ENCODE data around the gene GYG2. TPM values are rescaled to one million over a fixed set of nuclear protein-coding genes. Genes with fewer than 3 reads are reported as not detected.

GYG2 gene
- total and polyA plus RNA-seq, 2 of the 13 experiments (the other 11 are each of a cell fraction or from before 2014, with no cell fraction given) = 20.0 to 24.3 TPM

DNA sequence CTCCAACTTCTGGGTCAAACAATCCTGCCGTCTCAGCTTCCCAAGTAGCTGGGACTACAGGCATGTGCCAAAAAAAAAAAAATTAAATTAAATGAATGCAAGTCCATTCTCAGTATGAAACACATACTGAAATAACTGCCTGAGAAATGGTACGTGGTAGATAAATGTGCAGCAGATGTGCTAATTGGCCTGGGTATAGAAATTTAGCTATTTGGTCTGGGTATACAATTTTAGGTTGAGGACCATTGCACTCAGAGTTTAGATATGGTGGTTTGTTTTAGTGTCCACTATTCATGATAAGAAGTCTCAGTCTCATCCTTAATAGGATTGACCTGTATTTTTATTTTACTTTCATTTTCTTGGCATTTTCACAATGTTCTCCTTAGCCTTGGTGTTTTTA, 9.2 kb downstream of the GYG2 start:
- Histone ChIP-seq H3K27ac (ENCODE audit: extremely low read length, insufficient read depth, low read length) (no peak overlapping the region), H3K9me3 (ENCODE audit: low read length) (no peaks in the 10 kb centered on the region), H3K4me2 (ENCODE audit: low read depth, low read length) (no peak overlapping the region), H3K79me2 (ENCODE audit: insufficient read depth, low read length) (no peaks in the 10 kb centered on the region), H3K9ac (ENCODE audit: insufficient read depth, low read depth, low read length) (no peak overlapping the region), H3K4me1 (ENCODE audit: insufficient read depth, low read length) (no peaks in the 10 kb centered on the region), H4K20me1 (ENCODE audit: insufficient read depth, low read length) (no peaks in the 10 kb centered on the region), H3K27me3 (ENCODE audit: control insufficient read depth in 1 of 2, insufficient read depth in 2 of 2, low read length in 2 of 2) (no peaks in the 10 kb centered on the region), H3K4me3 (replicated peaks in 1 of 3; ENCODE audit: insufficient read depth in 1 of 3, low read depth in 2 of 3, low read length in 3 of 3) (no peak overlapping the region), H2AFZ (ENCODE audit: low read length) (no peak overlapping the region), H3K36me3 (replicated peaks in 1 of 2; ENCODE audit: control insufficient read depth in 1 of 2, insufficient read depth in 2 of 2, low read length in 2 of 2) (peaks cover 0 to 1% of the 10 kb centered on the region in 2 experiments; a peak in 2 of 5 replicates)
- FAIRE-seq (peak; percentile 4), ATAC-seq (no peak), DNase-seq (ENCODE audit: low spot score) (no peak)
- intact Hi-C loops (cut with micrococcal nuclease; ENCODE audit: unreplicated experiment) (no loop called here), in situ Hi-C loops (cut with HindIII; ENCODE audit: extremely low pct_ligation_motif_present, low pct_unique_long_range_greater_than_20kb) (no loop called here)
- no TSS peak for BruUV-seq (replicated peaks)
- TF ChIP-seq SP140L (CRISPR knock-in tag; IDR thresholded peaks at IDR 0.05; ENCODE audit: borderline replicate concordance) = no peak
- peak; percentile 99 for TF ChIP-seq ZFP1 (CRISPR knock-in tag; IDR thresholded peaks at IDR 0.05)
- POLR2A ChIA-PET = no interaction called here
- CTCF ChIA-PET (ENCODE audit: low intra/inter-chr PET ratio, low total read pairs) = no interaction called here
- WGBS (ENCODE audit: low lambda C conversion rate) = 100% methylated on average over 2 of the region's 2 CpGs

GRCh38 chrX:2840961-2841360, 12.2 kb downstream of the GYG2 start:
- H3K27ac ChIP-seq (ENCODE audit: extremely low read length, insufficient read depth, low read length) = no peak overlapping the region
- whole genome bisulfite sequencing (ENCODE audit: low lambda C conversion rate) = 100% methylated on average over 1 of the region's 1 CpG
- no peaks in the 10 kb centered on the region for H3K27me3 ChIP-seq (ENCODE audit: control insufficient read depth in 1 of 2, insufficient read depth in 2 of 2, low read length in 2 of 2)
- no peaks in the 10 kb centered on the region for H4K20me1 ChIP-seq (ENCODE audit: insufficient read depth, low read length)
- intact Hi-C loops (cut with micrococcal nuclease; ENCODE audit: unreplicated experiment) = no loop called here
- POLR2A ChIA-PET = no interaction called here
- peaks cover 0 to 1% of the 10 kb centered on the region in 2 experiments; a peak in 2 of 5 replicates for H3K36me3 ChIP-seq (replicated peaks in 1 of 2; ENCODE audit: control insufficient read depth in 1 of 2, insufficient read depth in 2 of 2, low read length in 2 of 2)
- no peak overlapping the region for H3K4me2 ChIP-seq (ENCODE audit: low read depth, low read length)
- CTCF ChIA-PET (ENCODE audit: low intra/inter-chr PET ratio, low total read pairs) = no interaction called here
- H3K9me3 ChIP-seq (ENCODE audit: low read length) = no peaks in the 10 kb centered on the region
- no peak for FAIRE-seq
- H3K9ac ChIP-seq (ENCODE audit: insufficient read depth, low read depth, low read length) = no peak overlapping the region
- no peaks in the 10 kb centered on the region for H3K4me1 ChIP-seq (ENCODE audit: insufficient read depth, low read length)
- BruUV-seq (replicated peaks) = no TSS peak
- H3K79me2 ChIP-seq (ENCODE audit: insufficient read depth, low read length) = no peaks in the 10 kb centered on the region
- in situ Hi-C loops (cut with HindIII; ENCODE audit: extremely low pct_ligation_motif_present, low pct_unique_long_range_greater_than_20kb) = no loop called here
- DNase-seq (ENCODE audit: low spot score) = no peak
- H3K4me3 ChIP-seq (replicated peaks in 1 of 3; ENCODE audit: insufficient read depth in 1 of 3, low read depth in 2 of 3, low read length in 3 of 3) = no peak overlapping the region
- no peak for ATAC-seq
- H2AFZ ChIP-seq (ENCODE audit: low read length) = no peak overlapping the region
- TF ChIP-seq FOXP4 (CRISPR knock-in tag; IDR thresholded peaks at IDR 0.05) = no peak
- no peak for TF ChIP-seq DNMT3B (CRISPR knock-in tag; conservative IDR thresholded peaks at IDR 0.05)
- TF ChIP-seq ZKSCAN8 (CRISPR knock-in tag; IDR thresholded peaks at IDR 0.05; ENCODE audit: borderline replicate concordance) = no peak
- no peak for TF ChIP-seq ATF5 (CRISPR knock-in tag; IDR thresholded peaks at IDR 0.05; ENCODE audit: low read depth)
- TF ChIP-seq MIER3 (CRISPR knock-in tag; IDR thresholded peaks at IDR 0.05; ENCODE audit: borderline replicate concordance) = no peak
- no peak for TF ChIP-seq ZNF766 (CRISPR knock-in tag; IDR thresholded peaks at IDR 0.05; ENCODE audit: borderline replicate concordance)
- TF ChIP-seq MEF2D (CRISPR knock-in tag; IDR thresholded peaks at IDR 0.05) = no peak
- no peak for TF ChIP-seq KDM5B (CRISPR knock-in tag; IDR thresholded peaks at IDR 0.05; ENCODE audit: borderline replicate concordance)
- no peak for TF ChIP-seq FIP1L1 (IDR thresholded peaks at IDR 0.05; ENCODE audit: borderline replicate concordance, insufficient read depth, low read depth, low read length)
- TF ChIP-seq, protein P1, sequence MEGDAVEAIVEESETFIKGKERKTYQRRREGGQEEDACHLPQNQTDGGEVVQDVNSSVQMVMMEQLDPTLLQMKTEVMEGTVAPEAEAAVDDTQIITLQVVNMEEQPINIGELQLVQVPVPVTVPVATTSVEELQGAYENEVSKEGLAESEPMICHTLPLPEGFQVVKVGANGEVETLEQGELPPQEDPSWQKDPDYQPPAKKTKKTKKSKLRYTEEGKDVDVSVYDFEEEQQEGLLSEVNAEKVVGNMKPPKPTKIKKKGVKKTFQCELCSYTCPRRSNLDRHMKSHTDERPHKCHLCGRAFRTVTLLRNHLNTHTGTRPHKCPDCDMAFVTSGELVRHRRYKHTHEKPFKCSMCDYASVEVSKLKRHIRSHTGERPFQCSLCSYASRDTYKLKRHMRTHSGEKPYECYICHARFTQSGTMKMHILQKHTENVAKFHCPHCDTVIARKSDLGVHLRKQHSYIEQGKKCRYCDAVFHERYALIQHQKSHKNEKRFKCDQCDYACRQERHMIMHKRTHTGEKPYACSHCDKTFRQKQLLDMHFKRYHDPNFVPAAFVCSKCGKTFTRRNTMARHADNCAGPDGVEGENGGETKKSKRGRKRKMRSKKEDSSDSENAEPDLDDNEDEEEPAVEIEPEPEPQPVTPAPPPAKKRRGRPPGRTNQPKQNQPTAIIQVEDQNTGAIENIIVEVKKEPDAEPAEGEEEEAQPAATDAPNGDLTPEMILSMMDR (CRISPR knock-in tag; IDR thresholded peaks at IDR 0.05) = no peak
- TF ChIP-seq BRF2 (CRISPR knock-in tag; IDR thresholded peaks at IDR 0.05) = no peak
